Colonic mucosa (tissue), 4 donors: Measurements from ENCODE around the gene PHF21A. TPM values are rescaled to one million over a fixed set of nuclear protein-coding genes. Genes with fewer than 3 reads are reported as not detected.
"Not testable (repeated sequence)": the region's sequence is repeated elsewhere in the genome, so short reads cannot be mapped to it uniquely, and the experiment has no call there.

Experiments
- DNase-seq: peaks from one replicate; pipeline ENCODE4 v3.0.0-alpha.2; 2020
- H3K27ac ChIP-seq: fragments of 200-600 bp; one replicate; pipeline ENCODE4 v1.8.0; 2021
- H3K27me3 ChIP-seq: fragments of 200-600 bp; one replicate; pipeline ENCODE4 v1.8.0; 2021
- H3K36me3 ChIP-seq: fragments of 200-600 bp; one replicate; pipeline ENCODE4 v1.8.0; 2021
- H3K4me1 ChIP-seq: fragments of 200-600 bp; one replicate; pipeline ENCODE4 v1.8.0; 2021; ENCODE audit warnings: mild to moderate bottlenecking
- H3K4me3 ChIP-seq: fragments of 200-600 bp; one replicate; pipeline ENCODE4 v1.8.0; 2021
- H3K9ac ChIP-seq, 2 donors: one replicate each; pipeline ENCODE4 v1.7.0; 2013; ENCODE audit warnings: control low read depth in 2 of 2, low read depth in 2 of 2, low read length in 2 of 2
- H3K9me3 ChIP-seq: fragments of 200-600 bp; one replicate; pipeline ENCODE4 v1.8.0; 2021
- intact Hi-C: fragments of 100-400 bp; cut with DNase I; formaldehyde crosslinking; loops from one replicate; pipeline ENCODE4 v1.14.1; 2022
- total RNA-seq, 2 donors: library from RNA; stranded (reverse); fragmentation: NEBNext Ultra II Directional in 1 of 2; extraction: Animal tissue kit (Norgen Biotek cat#: 25700) in 1 of 2; gene quantifications; one replicate each; pipeline ENCODE4 v1.2.1, GENCODE V29; 2021
- TF ChIP-seq, protein P1 (sequence below): fragments of 200-600 bp; IDR thresholded peaks from one replicate; pipeline ENCODE4 v1.8.0; 2022; ENCODE audit warnings: antibody characterized with exemption, mild to moderate bottlenecking
- donor health status: healthy.
- donor health status: DM: no; HTN: no; CAD: no.
- donor health status: DM: no; HTN: no; CAD: no.

The PHF21A gene
- total RNA-seq, 2 donors from 2014 or later = 17.0 to 19.1 TPM

DNA sequence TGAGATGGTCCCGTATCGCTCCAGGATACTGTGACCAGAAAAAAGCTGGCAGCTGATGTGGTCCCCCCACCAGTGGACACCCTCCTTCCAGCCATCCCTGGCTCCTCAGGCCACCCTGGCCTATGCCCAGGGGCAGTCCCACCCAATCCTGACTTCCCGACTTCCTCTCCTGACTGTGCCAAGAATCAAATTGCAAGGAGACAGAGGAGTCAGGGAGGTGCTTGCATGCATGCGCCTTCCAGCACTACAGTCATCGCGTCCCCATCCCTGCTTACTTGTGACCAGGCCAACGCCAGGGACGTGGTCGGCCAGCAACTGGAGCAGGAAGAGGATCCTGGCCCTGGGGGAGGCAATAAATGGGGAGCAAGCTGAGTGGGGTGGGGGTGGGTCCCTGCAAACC, 210.6 kb downstream of the PHF21A start:
- intact Hi-C loops = no loop called here
- Histone ChIP-seq H3K4me1 (no peaks in the 10 kb centered on the region), H3K36me3 (peaks cover 18% of the 10 kb centered on the region), H3K9me3 (no peaks in the 10 kb centered on the region), H3K9ac (no peak overlapping the region), H3K27ac (no peak overlapping the region), H3K4me3 (no peak overlapping the region), H3K27me3 (no peaks in the 10 kb centered on the region)
- no peak for DNase-seq
- TF ChIP-seq, protein P1, sequence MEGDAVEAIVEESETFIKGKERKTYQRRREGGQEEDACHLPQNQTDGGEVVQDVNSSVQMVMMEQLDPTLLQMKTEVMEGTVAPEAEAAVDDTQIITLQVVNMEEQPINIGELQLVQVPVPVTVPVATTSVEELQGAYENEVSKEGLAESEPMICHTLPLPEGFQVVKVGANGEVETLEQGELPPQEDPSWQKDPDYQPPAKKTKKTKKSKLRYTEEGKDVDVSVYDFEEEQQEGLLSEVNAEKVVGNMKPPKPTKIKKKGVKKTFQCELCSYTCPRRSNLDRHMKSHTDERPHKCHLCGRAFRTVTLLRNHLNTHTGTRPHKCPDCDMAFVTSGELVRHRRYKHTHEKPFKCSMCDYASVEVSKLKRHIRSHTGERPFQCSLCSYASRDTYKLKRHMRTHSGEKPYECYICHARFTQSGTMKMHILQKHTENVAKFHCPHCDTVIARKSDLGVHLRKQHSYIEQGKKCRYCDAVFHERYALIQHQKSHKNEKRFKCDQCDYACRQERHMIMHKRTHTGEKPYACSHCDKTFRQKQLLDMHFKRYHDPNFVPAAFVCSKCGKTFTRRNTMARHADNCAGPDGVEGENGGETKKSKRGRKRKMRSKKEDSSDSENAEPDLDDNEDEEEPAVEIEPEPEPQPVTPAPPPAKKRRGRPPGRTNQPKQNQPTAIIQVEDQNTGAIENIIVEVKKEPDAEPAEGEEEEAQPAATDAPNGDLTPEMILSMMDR = no peak

DNA sequence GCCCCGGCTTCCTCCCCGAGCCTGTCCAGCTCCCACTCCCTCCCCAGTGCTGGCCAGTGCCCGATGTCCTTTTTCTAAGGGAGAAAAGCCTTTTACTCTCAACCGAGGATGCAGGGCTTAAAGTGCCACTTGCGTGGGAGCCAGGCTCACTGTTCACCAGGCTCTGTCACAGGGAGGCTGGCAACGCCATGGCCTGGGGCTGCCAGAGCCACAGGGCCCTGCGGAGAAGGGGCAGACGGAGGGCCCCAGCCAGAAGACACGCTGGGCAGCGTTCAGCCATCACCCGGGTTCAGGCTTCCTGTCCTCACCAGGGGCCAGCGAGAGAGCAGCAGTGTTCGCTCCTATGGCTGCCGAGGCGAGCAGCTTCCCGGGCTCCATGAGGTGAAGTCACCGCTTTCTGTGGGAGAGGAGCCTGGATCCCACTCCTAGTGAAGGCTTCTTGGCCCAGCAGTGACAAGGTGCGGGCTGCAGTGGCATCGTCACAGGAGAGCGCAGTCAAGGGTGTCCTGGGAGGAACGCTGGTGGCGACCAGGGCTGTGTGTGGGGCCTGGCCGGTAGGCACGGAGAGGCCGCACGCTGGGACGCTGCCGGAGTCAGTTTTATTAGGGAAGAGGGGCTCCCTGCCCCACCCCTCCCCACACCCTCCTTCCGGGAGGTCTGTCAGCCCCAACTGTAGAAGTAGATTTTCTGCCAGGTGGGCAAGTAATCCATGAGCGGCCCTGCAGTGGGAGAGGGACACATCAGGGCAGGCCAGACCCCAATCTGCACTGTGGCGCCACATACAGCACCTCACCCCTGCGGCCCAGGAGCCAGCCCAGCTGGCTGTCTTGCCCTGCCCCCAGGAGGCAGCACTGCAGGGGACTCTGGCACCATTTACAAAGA, 211.4 kb downstream of the PHF21A start:
- Histone ChIP-seq H3K27ac (no peak overlapping the region), H3K9ac (no peak overlapping the region), H3K27me3 (no peaks in the 10 kb centered on the region), H3K36me3 (peaks cover 18% of the 10 kb centered on the region), H3K4me3 (no peak overlapping the region), H3K4me1 (no peaks in the 10 kb centered on the region), H3K9me3 (no peaks in the 10 kb centered on the region)
- DNase-seq = no peak
- TF ChIP-seq, protein P1 = no peak
- intact Hi-C loops = no loop called here

DNA sequence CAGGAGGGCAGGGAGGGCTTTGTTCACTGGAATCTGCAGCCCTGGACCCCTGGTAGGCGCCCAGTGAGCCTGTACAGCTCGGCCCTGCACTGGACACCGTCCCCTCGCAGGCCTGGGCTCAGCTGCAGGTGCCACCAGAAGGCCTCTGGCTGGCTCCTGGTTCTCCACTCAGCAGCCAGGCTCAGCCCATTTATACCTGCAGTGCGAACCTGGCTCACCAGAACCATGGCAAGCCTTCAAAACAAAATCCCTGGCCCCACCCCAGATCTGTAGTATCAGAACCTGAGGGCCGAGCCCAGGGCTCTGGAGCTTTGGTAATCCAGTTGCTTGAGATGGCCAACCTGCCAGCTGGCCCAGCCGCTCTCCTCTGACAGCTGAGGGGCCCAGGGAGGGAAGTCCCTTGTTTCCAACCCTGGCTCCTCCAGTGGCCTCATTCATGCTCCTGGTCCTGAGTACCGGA, 213.3 kb downstream of the PHF21A start:
- H3K36me3 ChIP-seq = peaks cover 1% of the 10 kb centered on the region
- TF ChIP-seq, protein P1 = no peak
- H3K9ac ChIP-seq = no peak overlapping the region
- no peaks in the 10 kb centered on the region for H3K4me1 ChIP-seq
- intact Hi-C loops = no loop called here
- H3K9me3 ChIP-seq = no peaks in the 10 kb centered on the region
- no peak for DNase-seq
- no peak overlapping the region for H3K27ac ChIP-seq
- H3K27me3 ChIP-seq = no peaks in the 10 kb centered on the region
- no peak overlapping the region for H3K4me3 ChIP-seq

DNA sequence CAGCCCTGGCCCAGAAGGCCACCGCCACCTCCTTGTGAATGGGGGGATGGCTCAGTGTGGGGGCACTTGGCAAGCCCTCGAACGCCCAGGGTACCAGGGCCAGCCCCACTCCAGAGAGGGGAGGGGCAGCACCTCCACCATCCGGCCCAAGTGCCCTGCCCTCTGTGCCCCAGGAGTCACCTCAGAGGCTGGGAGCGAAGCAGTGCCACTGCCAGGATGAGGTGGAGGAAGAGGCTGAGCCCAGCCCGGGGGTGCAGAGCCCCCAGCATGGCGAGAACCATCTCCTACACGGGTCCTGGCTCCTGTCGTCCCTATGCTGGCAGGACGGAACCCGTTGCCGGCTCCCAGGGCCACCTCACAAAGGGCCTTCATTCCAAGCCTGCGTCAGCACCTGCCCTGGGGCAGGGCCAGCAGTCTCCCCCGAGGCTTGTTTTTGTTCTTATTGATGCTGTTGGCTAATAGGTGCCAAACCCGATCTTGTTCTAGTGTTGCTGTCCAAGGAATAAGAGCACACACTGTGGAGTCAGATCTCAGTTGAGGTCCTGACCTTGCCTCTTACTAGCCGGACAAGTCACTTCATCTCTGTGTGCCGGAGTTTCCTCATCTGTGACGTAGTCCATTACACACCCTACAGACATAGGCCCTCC, 214.2 kb downstream of the PHF21A start, which contains the start of gene FREY1:
TSS of gene FREY1 (minus strand) at position 307 of the 647 bp plus-strand sequence. CDS start at position 281, 26 bp downstream.
- no peaks in the 10 kb centered on the region for H3K36me3 ChIP-seq
- H3K9ac ChIP-seq = no peak within 1 kb of the TSS
- H3K4me3 ChIP-seq = no peak within 1 kb of the TSS
- no peak for DNase-seq
- TF ChIP-seq, protein P1 = no peak
- H3K27me3 ChIP-seq = no peaks in the 10 kb centered on the region
- H3K27ac ChIP-seq = no peak within 1 kb of the TSS
- H3K4me1 ChIP-seq = no peaks in the 10 kb centered on the region
- no peaks in the 10 kb centered on the region for H3K9me3 ChIP-seq
- intact Hi-C loops = no loop called here

DNA sequence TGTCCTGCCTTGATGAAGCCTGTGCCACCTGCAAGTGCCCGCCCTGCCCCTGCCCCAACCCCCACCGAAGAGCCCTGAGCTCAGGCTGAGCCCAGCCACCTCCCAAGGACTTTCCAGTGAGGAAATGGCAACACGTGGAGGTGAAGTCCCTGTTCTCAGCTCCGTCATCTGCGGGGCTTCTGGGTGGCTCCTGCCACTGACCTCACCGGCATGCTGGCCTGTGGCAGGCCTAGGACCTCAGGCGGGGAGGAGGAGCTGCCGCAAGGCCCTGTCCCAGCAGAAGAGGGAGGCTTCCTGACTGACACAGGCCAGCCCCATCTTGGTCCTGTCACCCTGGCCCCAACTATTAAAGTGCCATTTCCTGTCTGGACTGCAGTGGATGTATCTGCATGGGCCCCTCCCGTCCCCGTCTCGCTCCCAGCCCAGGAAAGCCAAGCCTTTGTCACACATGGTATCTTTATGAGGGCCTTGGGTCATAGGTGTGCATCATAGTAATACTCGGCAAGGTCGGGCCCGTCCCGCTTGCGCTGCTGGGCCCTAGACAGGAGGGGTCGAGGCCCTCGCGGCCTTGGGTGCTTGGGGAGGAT, 215.1 kb downstream of the PHF21A start:
- TF ChIP-seq, protein P1 = no peak
- intact Hi-C loops = no loop called here
- H3K36me3 ChIP-seq = no peaks in the 10 kb centered on the region

DNA sequence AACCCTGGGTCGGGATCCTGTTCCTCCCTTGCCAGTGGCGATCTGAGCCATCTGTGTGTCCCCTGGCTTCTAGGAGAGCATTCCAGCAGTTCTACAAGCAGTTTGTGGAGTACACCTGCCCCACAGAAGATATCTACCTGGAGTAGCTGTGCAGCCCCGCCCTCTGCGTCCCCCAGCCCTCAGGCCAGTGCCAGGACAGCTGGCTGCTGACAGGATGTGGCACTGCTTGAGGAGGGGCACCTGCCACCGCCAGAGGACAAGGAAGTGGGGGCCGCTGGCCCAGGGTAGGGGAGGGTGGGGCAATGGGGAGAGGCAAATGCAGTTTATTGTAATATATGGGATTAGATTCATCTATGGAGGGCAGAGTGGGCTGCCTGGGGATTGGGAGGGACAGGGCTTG, 215.7 kb downstream of the PHF21A start:
- DNase-seq, H3K36me3 ChIP-seq, H3K9ac ChIP-seq, H3K4me1 ChIP-seq, H3K27me3 ChIP-seq, intact Hi-C loops, H3K9me3 ChIP-seq, H3K27ac ChIP-seq, H3K4me3 ChIP-seq: not testable (repeated sequence)

More for the DNA sequence above, 215.1 kb downstream of the PHF21A start:
- no peaks in the 10 kb centered on the region for H3K4me1 ChIP-seq
- no peaks in the 10 kb centered on the region for H3K27me3 ChIP-seq
- H3K27ac ChIP-seq = no peak overlapping the region
- DNase-seq = peak; percentile 42
- H3K9ac ChIP-seq = no peak overlapping the region
- no peaks in the 10 kb centered on the region for H3K9me3 ChIP-seq
- no peak overlapping the region for H3K4me3 ChIP-seq
